Measurements from ENCODE around the gene COL4A1.

Gene COL4A1

GRCh38 chr13:110154410-110154933 lies 152.5 kb downstream of the COL4A1 start:
- no peak for DNase-seq (ENCODE audit: low read depth)
- TF ChIP-seq, protein P1, sequence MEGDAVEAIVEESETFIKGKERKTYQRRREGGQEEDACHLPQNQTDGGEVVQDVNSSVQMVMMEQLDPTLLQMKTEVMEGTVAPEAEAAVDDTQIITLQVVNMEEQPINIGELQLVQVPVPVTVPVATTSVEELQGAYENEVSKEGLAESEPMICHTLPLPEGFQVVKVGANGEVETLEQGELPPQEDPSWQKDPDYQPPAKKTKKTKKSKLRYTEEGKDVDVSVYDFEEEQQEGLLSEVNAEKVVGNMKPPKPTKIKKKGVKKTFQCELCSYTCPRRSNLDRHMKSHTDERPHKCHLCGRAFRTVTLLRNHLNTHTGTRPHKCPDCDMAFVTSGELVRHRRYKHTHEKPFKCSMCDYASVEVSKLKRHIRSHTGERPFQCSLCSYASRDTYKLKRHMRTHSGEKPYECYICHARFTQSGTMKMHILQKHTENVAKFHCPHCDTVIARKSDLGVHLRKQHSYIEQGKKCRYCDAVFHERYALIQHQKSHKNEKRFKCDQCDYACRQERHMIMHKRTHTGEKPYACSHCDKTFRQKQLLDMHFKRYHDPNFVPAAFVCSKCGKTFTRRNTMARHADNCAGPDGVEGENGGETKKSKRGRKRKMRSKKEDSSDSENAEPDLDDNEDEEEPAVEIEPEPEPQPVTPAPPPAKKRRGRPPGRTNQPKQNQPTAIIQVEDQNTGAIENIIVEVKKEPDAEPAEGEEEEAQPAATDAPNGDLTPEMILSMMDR (IDR thresholded peaks at IDR 0.05; ENCODE audit: control insufficient read depth, insufficient read depth, low read depth, low read length, missing control alignments): no peak
- no peak overlapping the region for H3K4me3 ChIP-seq (ENCODE audit: control insufficient read depth, low read depth, low read length)

GRCh38 chr13:110152351-110152750 lies 154.6 kb downstream of the COL4A1 start:
- TF ChIP-seq, protein P1 (IDR thresholded peaks at IDR 0.05; ENCODE audit: control insufficient read depth, insufficient read depth, low read depth, low read length, missing control alignments): no peak
- no peak overlapping the region for H3K4me3 ChIP-seq (ENCODE audit: control insufficient read depth, low read depth, low read length)
- no peak for DNase-seq (ENCODE audit: low read depth)

GRCh38 chr13:110151462-110151861 lies 155.5 kb downstream of the COL4A1 start:
- no peak overlapping the region for H3K4me3 ChIP-seq (ENCODE audit: control insufficient read depth, low read depth, low read length)
- TF ChIP-seq, protein P1 (IDR thresholded peaks at IDR 0.05; ENCODE audit: control insufficient read depth, insufficient read depth, low read depth, low read length, missing control alignments): no peak
- no peak for DNase-seq (ENCODE audit: low read depth)

GRCh38 chr13:110150384-110151101 lies 156.4 kb downstream of the COL4A1 start:
- H3K4me3 ChIP-seq (ENCODE audit: control insufficient read depth, low read depth, low read length): no peak overlapping the region
- no peak for DNase-seq (ENCODE audit: low read depth)
- TF ChIP-seq, protein P1 (IDR thresholded peaks at IDR 0.05; ENCODE audit: control insufficient read depth, insufficient read depth, low read depth, low read length, missing control alignments): no peak

DNA sequence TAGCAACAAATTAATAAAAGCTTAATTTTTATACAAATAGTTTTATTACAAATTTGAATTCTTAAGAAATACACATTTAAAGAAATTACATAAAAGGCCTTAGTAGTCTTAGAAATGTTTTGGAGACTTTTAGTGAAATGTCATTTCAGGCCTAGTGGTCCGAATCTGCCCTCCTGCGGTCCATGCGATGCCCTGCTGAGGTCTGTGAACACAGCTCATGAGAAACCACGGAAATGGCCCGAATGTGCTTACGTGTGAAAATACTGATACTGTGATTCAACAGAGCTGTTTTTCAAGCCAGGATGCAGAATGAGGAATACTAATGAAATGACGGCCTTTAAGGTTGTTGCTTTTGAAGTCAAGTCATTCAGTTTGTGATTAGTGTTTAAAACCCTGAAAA lies 157.9 kb downstream of the COL4A1 start:
- no peak overlapping the region for H3K4me3 ChIP-seq (ENCODE audit: control insufficient read depth, low read depth, low read length)
- TF ChIP-seq, protein P1 (IDR thresholded peaks at IDR 0.05; ENCODE audit: control insufficient read depth, insufficient read depth, low read depth, low read length, missing control alignments): peak; percentile 50
- DNase-seq (ENCODE audit: low read depth): peak; percentile 81

DNA sequence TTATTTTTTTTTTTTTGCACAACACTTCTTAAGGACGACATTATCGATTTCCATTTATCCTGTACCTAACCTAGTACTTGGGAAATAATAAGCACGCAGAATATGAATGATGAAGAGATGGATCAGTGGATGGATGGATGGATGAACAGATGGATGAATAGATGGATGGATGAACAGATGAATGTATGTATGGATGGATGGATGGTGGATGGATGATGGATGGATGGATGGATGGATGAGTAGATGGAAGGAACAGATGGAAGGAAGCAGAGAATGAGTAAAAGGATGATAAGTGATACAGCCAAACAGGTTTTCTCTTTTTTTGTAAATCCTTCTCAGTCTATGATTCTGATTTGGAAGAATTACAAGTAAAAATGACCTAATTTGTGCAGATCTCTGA lies 166.9 kb downstream of the COL4A1 start:
- no peak overlapping the region for H3K4me3 ChIP-seq (ENCODE audit: control insufficient read depth, low read depth, low read length)
- TF ChIP-seq, protein P1 (IDR thresholded peaks at IDR 0.05; ENCODE audit: control insufficient read depth, insufficient read depth, low read depth, low read length, missing control alignments): no peak
- DNase-seq (ENCODE audit: low read depth): no peak

Data from AG09309 (cell line).